Mesendoderm (in vitro differentiated cells): ENCODE measurements around the gene CASKIN1.

Experiments used
- DNase-seq: peaks from one replicate; pipeline ENCODE4 v3.0.0; 2013
- H2AK5ac ChIP-seq: 2 replicates; pipeline ENCODE4 v1.6.1; 2013; ENCODE audit warnings: low read length, inconsistent platforms
- H2BK120ac ChIP-seq: 2 replicates; pipeline ENCODE4 v1.6.1; 2013; ENCODE audit warnings: low read depth, mild to moderate bottlenecking, low read length, moderate library complexity, mixed read lengths
- H2BK15ac ChIP-seq: replicated peaks from 2 replicates; pipeline ENCODE4 v1.6.1; 2013; ENCODE audit warnings: low read depth, mild to moderate bottlenecking, moderate library complexity
- H2BK5ac ChIP-seq: 2 replicates; pipeline ENCODE4 v1.6.1; 2013; ENCODE audit warnings: low read length, inconsistent platforms
- H3K18ac ChIP-seq: 2 replicates; pipeline ENCODE4 v1.6.1; 2013; ENCODE audit warnings: mild to moderate bottlenecking, low read length, mixed read lengths
- H3K23ac ChIP-seq: one replicate; pipeline ENCODE4 v1.6.1; 2013; ENCODE audit warnings: low read length
- H3K27ac ChIP-seq: 2 replicates; pipeline ENCODE4 v1.5.1; 2013; ENCODE audit warnings: low read depth, mild to moderate bottlenecking, inconsistent platforms, low read length, moderate library complexity
- H3K27me3 ChIP-seq: 2 replicates; pipeline ENCODE4 v1.6.1; 2013; ENCODE audit warnings: low read length, control low read depth, mild to moderate bottlenecking, inconsistent platforms; ENCODE audit not compliant: insufficient read depth, poor library complexity
- H3K36me3 ChIP-seq: 2 replicates; pipeline ENCODE4 v1.6.1; 2013; ENCODE audit warnings: low read length, inconsistent platforms; ENCODE audit not compliant: control insufficient read depth, insufficient read depth
- H3K4ac ChIP-seq: one replicate; pipeline ENCODE4 v1.6.1; 2013; ENCODE audit warnings: low read depth, mild to moderate bottlenecking, low read length, moderate library complexity
- H3K4me1 ChIP-seq: 2 replicates; pipeline ENCODE4 v1.6.1; 2013; ENCODE audit warnings: low read depth, low read length, inconsistent platforms; ENCODE audit not compliant: control insufficient read depth
- H3K4me2 ChIP-seq: 2 replicates; pipeline ENCODE4 v1.6.1; 2013; ENCODE audit warnings: low read length
- H3K4me3 ChIP-seq: 2 replicates; pipeline ENCODE4 v1.5.1; 2013; ENCODE audit warnings: mild to moderate bottlenecking, low read length
- H3K56ac ChIP-seq: one replicate; pipeline ENCODE4 v1.6.1; 2013; ENCODE audit warnings: low read length
- H3K79me1 ChIP-seq: 2 replicates; pipeline ENCODE4 v1.6.1; 2013; ENCODE audit warnings: low read length, inconsistent platforms
- H3K79me2 ChIP-seq: 2 replicates; pipeline ENCODE4 v1.6.1; 2013; ENCODE audit warnings: mild to moderate bottlenecking, low read length; ENCODE audit not compliant: control insufficient read depth, insufficient read depth
- H3K9ac ChIP-seq: 2 replicates; pipeline ENCODE4 v1.6.1; 2013; ENCODE audit warnings: low read length, inconsistent platforms
- H4K5ac ChIP-seq: one replicate; pipeline ENCODE4 v1.6.1; 2013; ENCODE audit warnings: low read length
- H4K8ac ChIP-seq: one replicate; pipeline ENCODE4 v1.6.1; 2013; ENCODE audit warnings: low read depth, mild to moderate bottlenecking, control low read depth, low read length, moderate library complexity
- WGBS: extraction: QIAGEN DNeasy Blood & Tissue Kit; methylation state at CpG from one replicate; pipeline ENCODE4 v1.1.7; 2013; ENCODE audit warnings: low lambda C conversion rate, missing lambda C conversion rate; ENCODE audit not compliant: insufficient coverage; ENCODE audit errors: extremely low coverage; 5-methylcytosine and 5-hydroxymethylcytosine counted together

Gene CASKIN1

GRCh38 chr16:2171601-2172178 is 24.7 kb downstream of the CASKIN1 start:
- no CpG with 5 or more reads among the region's 28 CpGs for WGBS
- H3K79me1 ChIP-seq: peaks cover 2% of the 10 kb centered on the region
- no peak overlapping the region for H3K56ac ChIP-seq
- no peaks in the 10 kb centered on the region for H3K27me3 ChIP-seq
- peaks cover 20% of the 10 kb centered on the region for H3K36me3 ChIP-seq
- no peak overlapping the region for H3K4me3 ChIP-seq
- no peak overlapping the region for H2BK15ac ChIP-seq
- H2AK5ac ChIP-seq: no peak overlapping the region
- H3K79me2 ChIP-seq: no peaks in the 10 kb centered on the region
- H3K4me2 ChIP-seq: no peak overlapping the region
- H4K5ac ChIP-seq: no peak overlapping the region
- H3K4me1 ChIP-seq: no peaks in the 10 kb centered on the region
- no peak overlapping the region for H3K18ac ChIP-seq
- DNase-seq: no peak
- no peak overlapping the region for H3K4ac ChIP-seq
- no peak overlapping the region for H3K9ac ChIP-seq
- no peak overlapping the region for H3K27ac ChIP-seq
- no peak overlapping the region for H4K8ac ChIP-seq
- H2BK120ac ChIP-seq: no peak overlapping the region
- H3K23ac ChIP-seq: no peak overlapping the region
- no peak overlapping the region for H2BK5ac ChIP-seq

- Histone ChIP-seq H3K56ac (no peak overlapping the region), H3K79me2 (no peaks in the 10 kb centered on the region)
- no CpG with 5 or more reads among the region's 47 CpGs for WGBS
These were observed 25.6 kb downstream of the CASKIN1 start for GRCh38 chr16:2170587-2171435.

DNA sequence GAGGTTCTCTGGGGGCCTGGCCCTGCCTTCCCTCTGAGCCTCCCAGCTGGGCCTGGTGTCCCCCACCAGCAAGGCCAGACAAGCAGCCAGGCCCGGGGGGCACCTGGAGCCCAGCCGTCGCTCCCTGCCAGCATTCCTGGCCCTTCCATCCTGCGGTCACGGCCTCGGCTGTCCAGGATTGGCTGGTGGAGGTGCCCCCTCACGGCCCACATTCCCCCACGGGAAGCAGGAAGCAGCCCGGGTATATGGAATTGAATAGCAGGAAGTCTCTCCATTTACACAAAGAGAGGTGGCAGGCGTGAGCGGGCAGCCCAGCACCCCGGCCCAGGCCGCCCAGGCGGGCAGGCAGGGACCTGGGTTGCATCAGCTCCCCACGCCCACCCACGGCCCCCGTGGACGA is 26.3 kb downstream of the CASKIN1 start:
- H3K27ac ChIP-seq: no peak overlapping the region
- peaks cover 20% of the 10 kb centered on the region for H3K36me3 ChIP-seq
- H3K23ac ChIP-seq: no peak overlapping the region
- no peak overlapping the region for H2BK5ac ChIP-seq
- H4K5ac ChIP-seq: no peak overlapping the region
- no peak overlapping the region for H3K56ac ChIP-seq
- no peak overlapping the region for H2BK120ac ChIP-seq
- no peaks in the 10 kb centered on the region for H3K27me3 ChIP-seq
- no peak overlapping the region for H3K4me2 ChIP-seq
- no peak overlapping the region for H2BK15ac ChIP-seq
- no peaks in the 10 kb centered on the region for H3K4me1 ChIP-seq
- H3K79me2 ChIP-seq: peaks cover 2% of the 10 kb centered on the region
- no peak overlapping the region for H3K4ac ChIP-seq
- no peak overlapping the region for H3K4me3 ChIP-seq
- DNase-seq: no peak
- no peak overlapping the region for H3K18ac ChIP-seq
- no peak overlapping the region for H2AK5ac ChIP-seq
- H4K8ac ChIP-seq: no peak overlapping the region
- H3K79me1 ChIP-seq: peaks cover 8% of the 10 kb centered on the region
- H3K9ac ChIP-seq: no peak overlapping the region
- no CpG with 5 or more reads among the region's 18 CpGs for WGBS

More at GRCh38 chr16:2170587-2171435, 25.6 kb downstream of the CASKIN1 start:
- Histone ChIP-seq H3K4me1 (no peaks in the 10 kb centered on the region), H3K4ac (no peak overlapping the region), H2BK5ac (no peak overlapping the region), H2BK120ac (no peak overlapping the region), H3K9ac (no peak overlapping the region), H4K8ac (no peak overlapping the region), H3K23ac (no peak overlapping the region), H3K27ac (no peak overlapping the region), H3K36me3 (peaks cover 21% of the 10 kb centered on the region), H3K4me3 (no peak overlapping the region), H2BK15ac (no peak overlapping the region), H2AK5ac (no peak overlapping the region), H3K4me2 (no peak overlapping the region), H3K27me3 (no peaks in the 10 kb centered on the region), H3K79me1 (peaks cover 5% of the 10 kb centered on the region), H4K5ac (no peak overlapping the region), H3K18ac (no peak overlapping the region)
- no peak for DNase-seq

GRCh38 chr16:2167068-2167638 is 29.3 kb downstream of the CASKIN1 start:
- H3K23ac ChIP-seq: no peak overlapping the region
- peaks cover 16% of the 10 kb centered on the region for H3K36me3 ChIP-seq
- H2BK5ac ChIP-seq: no peak overlapping the region
- no peak overlapping the region for H3K4me2 ChIP-seq
- H3K18ac ChIP-seq: no peak overlapping the region
- H3K4ac ChIP-seq: no peak overlapping the region
- H3K4me1 ChIP-seq: no peaks in the 10 kb centered on the region
- no CpG with 5 or more reads among the region's 18 CpGs for WGBS
- no peak overlapping the region for H3K4me3 ChIP-seq
- H3K79me1 ChIP-seq: peaks cover 8% of the 10 kb centered on the region
- H3K27ac ChIP-seq: no peak overlapping the region
- H3K9ac ChIP-seq: no peak overlapping the region
- peaks cover 17% of the 10 kb centered on the region for H3K79me2 ChIP-seq
- no peak overlapping the region for H2AK5ac ChIP-seq
- H2BK120ac ChIP-seq: no peak overlapping the region
- no peak overlapping the region for H4K5ac ChIP-seq
- H3K27me3 ChIP-seq: no peaks in the 10 kb centered on the region
- no peak overlapping the region for H4K8ac ChIP-seq
- no peak overlapping the region for H2BK15ac ChIP-seq
- H3K56ac ChIP-seq: no peak overlapping the region
- no peak for DNase-seq

DNA sequence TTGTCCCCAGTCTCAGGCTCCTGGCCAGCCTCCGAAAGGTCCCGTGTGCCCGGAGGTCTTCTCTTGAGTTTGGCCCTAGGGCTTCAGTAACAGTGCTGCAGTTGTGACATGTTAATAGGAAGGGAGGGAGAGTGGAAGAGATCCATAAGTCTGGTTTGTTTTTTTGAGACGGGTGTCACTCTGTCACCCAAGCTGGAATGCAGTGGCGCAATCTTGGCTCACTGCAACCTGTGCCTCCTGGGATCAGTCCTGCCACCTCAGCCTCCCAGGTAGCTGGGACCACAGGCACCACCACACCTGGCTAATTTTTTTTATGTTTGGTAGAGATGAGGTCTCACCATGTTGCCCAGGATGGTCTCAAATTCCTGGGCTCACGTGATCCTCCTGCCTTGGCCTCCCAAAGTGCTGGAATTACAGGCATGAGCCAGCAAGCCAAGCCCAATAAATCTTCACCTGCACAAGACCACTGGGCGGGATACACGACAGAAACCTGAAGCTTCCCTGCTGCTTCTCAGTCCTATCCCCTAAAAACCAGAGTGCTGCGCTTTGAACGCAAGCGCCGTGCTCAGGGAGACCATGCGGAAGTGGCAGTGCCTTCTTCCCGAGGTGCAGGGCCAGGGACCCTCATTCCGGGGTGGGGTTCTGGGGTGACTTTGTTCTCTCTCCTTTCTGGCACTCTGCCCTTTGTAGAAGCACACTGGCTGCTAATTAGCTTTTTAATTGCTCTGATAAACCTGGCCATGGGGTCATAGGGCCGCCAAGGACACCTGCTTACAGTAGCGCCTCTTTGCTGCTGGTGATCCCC is 29.9 kb downstream of the CASKIN1 start:
- Histone ChIP-seq H3K27ac (no peak overlapping the region), H2BK15ac (no peak overlapping the region), H4K5ac (no peak overlapping the region), H3K36me3 (peaks cover 11% of the 10 kb centered on the region), H2AK5ac (no peak overlapping the region), H3K4me2 (no peak overlapping the region), H3K79me1 (peaks cover 10% of the 10 kb centered on the region), H2BK120ac (no peak overlapping the region), H3K9ac (no peak overlapping the region), H3K4me1 (no peaks in the 10 kb centered on the region), H4K8ac (no peak overlapping the region), H3K79me2 (peaks cover 24% of the 10 kb centered on the region), H3K56ac (no peak overlapping the region), H3K18ac (no peak overlapping the region), H3K4ac (no peak overlapping the region), H3K4me3 (no peak overlapping the region), H2BK5ac (no peak overlapping the region), H3K23ac (no peak overlapping the region), H3K27me3 (no peaks in the 10 kb centered on the region)
- WGBS: no CpG with 5 or more reads among the region's 17 CpGs
- no peak for DNase-seq
